Measurements from ENCODE around the gene TSR3. TPM values are rescaled to one million over a fixed set of nuclear protein-coding genes. Genes with fewer than 3 reads are reported as not detected.

TSR3 gene
- total and polyA plus RNA-seq, 5 donors = 49.6 to 58.5 (median 53.7) TPM

DNA sequence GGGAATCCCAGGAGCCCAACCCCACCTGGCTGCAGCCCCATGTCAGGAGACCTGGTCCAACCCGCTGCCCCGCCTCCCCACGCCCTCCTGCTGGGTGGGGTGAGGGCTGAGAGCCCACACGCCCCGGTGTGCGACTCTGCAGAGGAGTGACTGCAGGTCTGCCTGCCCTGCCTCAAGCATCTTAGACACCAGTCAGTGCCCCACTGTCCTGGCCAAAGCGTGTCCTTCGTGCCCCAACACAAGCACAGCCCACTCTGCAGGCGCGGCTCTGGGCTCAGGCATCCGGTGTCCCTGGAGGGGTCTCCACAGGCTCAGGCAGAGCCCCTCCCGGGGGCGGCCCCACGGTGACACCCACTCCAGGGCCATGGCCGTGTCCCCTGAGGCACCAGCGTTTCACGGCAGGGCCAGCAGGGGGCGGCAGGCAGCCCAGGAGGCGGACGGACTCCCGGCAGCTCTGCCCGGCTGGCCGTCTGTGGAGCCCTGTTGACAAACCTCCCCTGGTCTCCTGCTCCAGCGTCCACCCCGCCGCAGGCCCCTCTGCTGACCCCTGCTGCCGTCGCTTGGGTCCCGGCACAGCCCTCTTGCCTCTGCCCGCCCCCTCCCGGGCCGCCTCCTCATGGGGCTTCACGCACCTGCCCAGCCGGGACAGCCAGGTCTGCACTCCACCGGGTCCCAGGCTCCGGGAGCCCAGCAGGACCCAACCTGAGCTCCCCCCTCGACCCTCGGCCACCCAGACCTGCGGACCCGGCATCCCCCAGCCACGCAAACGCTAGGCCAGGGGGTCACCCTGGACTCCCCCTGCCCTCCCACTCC lies 50.8 kb downstream of the TSR3 start:
- Histone ChIP-seq H3K27me3 (ENCODE audit: control insufficient read depth, insufficient read depth) (no peaks in the 10 kb centered on the region), H3K4me3 (ENCODE audit: low read length) (no peak overlapping the region), H3K9me3 (ENCODE audit: control insufficient read depth, low read length) (no peaks in the 10 kb centered on the region), H3K27ac (ENCODE audit: low read length) (no peak overlapping the region), H3K4me1 (ENCODE audit: control insufficient read depth, insufficient read depth, low read length) (no peaks in the 10 kb centered on the region)
- ATAC-seq (peak; percentile 54 to 74), DNase-seq (peak; percentile 69 to 88 (median 86))
- intact Hi-C loops (cut with DNase I) = loop anchor here in 1 of 4 donors (10.0 kb wide), 1 partner anchor 114 kb away; the partner anchor contains the start of gene UNKL
- 11% methylated on average over 42 of the region's 42 CpGs for WGBS

DNA sequence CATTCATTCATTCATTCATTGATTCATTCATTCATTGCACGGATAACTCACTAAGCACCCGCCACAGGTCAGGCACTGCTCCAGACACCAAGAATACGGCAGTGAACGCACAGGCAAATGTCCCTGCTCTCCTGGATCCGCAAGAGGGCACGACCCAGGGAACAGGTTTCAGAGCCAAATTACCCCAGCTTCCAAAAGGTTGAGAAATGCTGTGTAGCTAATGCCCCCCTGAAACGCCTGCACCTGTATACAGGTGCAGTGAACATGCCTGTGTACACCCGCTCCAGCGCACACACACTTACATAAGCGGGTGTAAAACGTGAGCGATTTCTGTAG lies 51.8 kb downstream of the TSR3 start:
- intact Hi-C loops (cut with DNase I) = loop anchor here in 1 of 4 donors (10.0 kb wide), 1 partner anchor 115 kb away; the partner anchor contains the start of gene UNKL
- peak in 1 of 3 donors; percentile 19 for DNase-seq

More for the DNA sequence above, 51.8 kb downstream of the TSR3 start:
- Histone ChIP-seq H3K9me3 (ENCODE audit: control insufficient read depth, low read length) (no peaks in the 10 kb centered on the region), H3K4me1 (ENCODE audit: control insufficient read depth, insufficient read depth, low read length) (no peaks in the 10 kb centered on the region), H3K27me3 (ENCODE audit: control insufficient read depth, insufficient read depth) (no peaks in the 10 kb centered on the region), H3K27ac (ENCODE audit: low read length) (no peak overlapping the region), H3K4me3 (ENCODE audit: low read length) (no peak overlapping the region)
- WGBS = 82% methylated on average over 12 of the region's 12 CpGs
- no peak for ATAC-seq

Other genes with a start within 250 kb of the TSR3 start
- gene CACNA1H, start 198.8 kb downstream of the TSR3 start, total RNA-seq = 1 to 10 TPM; 4.2 to 7.8 (median 6.0) TPM
- 7.5 TPM for gene CACNA1H, start 198.8 kb downstream of the TSR3 start, polyA plus RNA-seq
- under 1 TPM in 1 of 4 donors, not detected in 3; 0.21 TPM for gene TPSG1, start 126.6 kb downstream of the TSR3 start, total RNA-seq
- not detected for gene TPSG1, start 126.6 kb downstream of the TSR3 start, polyA plus RNA-seq
- 1 to 10 TPM in 3 of 4 donors, not detected in 1; 3.7 to 7.1 (median 6.7) TPM for gene TPSB2, start 121.7 kb downstream of the TSR3 start, total RNA-seq
- gene TPSB2, start 121.7 kb downstream of the TSR3 start, polyA plus RNA-seq = 1.8 TPM
- gene TPSAB1, start 111.2 kb downstream of the TSR3 start, total RNA-seq = 1 to 10 TPM; 1.6 to 8.3 (median 4.7) TPM
- 1.2 TPM for gene TPSAB1, start 111.2 kb downstream of the TSR3 start, polyA plus RNA-seq
- under 1 TPM in 2 of 4 donors, not detected in 2; 0.26 to 0.85 TPM for gene TPSD1, start 95.8 kb downstream of the TSR3 start, total RNA-seq
- 0.16 TPM for gene TPSD1, start 95.8 kb downstream of the TSR3 start, polyA plus RNA-seq
- gene UBE2I, start 42.2 kb downstream of the TSR3 start, total RNA-seq = 10 to 100 TPM; 73.5 to 95.3 (median 87.8) TPM
- gene UBE2I, start 42.2 kb downstream of the TSR3 start, polyA plus RNA-seq = 76.5 TPM
- 1 to 10 TPM in 3 of 4 donors, under 1 TPM in 1; 0.53 to 2.7 (median 2.0) TPM for gene BAIAP3, start 18.2 kb downstream of the TSR3 start, total RNA-seq
- gene BAIAP3, start 18.2 kb downstream of the TSR3 start, polyA plus RNA-seq = 1.6 TPM
- 10 to 100 TPM; 39.7 to 45.3 (median 43.0) TPM for gene GNPTG, start 53 bp upstream of the TSR3 start, total RNA-seq
- 47.1 TPM for gene GNPTG, start 53 bp upstream of the TSR3 start, polyA plus RNA-seq
- 10 to 100 TPM in 3 of 4 donors, 1 to 10 TPM in 1; 6.3 to 16.4 (median 14.2) TPM for gene UNKL, start 62.8 kb upstream of the TSR3 start, total RNA-seq
- 8.7 TPM for gene UNKL, start 62.8 kb upstream of the TSR3 start, polyA plus RNA-seq
- gene UQCC4, start 68.9 kb upstream of the TSR3 start, total RNA-seq = 10 to 100 TPM in 3 of 4 donors, 1 to 10 TPM in 1; 9.5 to 12.1 (median 11.5) TPM
- 18.7 TPM for gene UQCC4, start 68.9 kb upstream of the TSR3 start, polyA plus RNA-seq
- gene PERCC1, start 79.2 kb upstream of the TSR3 start, total RNA-seq = under 1 TPM in 1 of 4 donors, not detected in 3; 0.26 TPM
- 0.18 TPM for gene PERCC1, start 79.2 kb upstream of the TSR3 start, polyA plus RNA-seq
- 1 to 10 TPM in 2 of 4 donors, under 1 TPM in 2; 0.39 to 1.8 (median 0.89) TPM for gene CCDC154, start 92.7 kb upstream of the TSR3 start, total RNA-seq
- 0.50 TPM for gene CCDC154, start 92.7 kb upstream of the TSR3 start, polyA plus RNA-seq
- 10 to 100 TPM; 32.9 to 54.8 (median 49.0) TPM for gene CLCN7, start 123.2 kb upstream of the TSR3 start, total RNA-seq
- gene CLCN7, start 123.2 kb upstream of the TSR3 start, polyA plus RNA-seq = 35.7 TPM
- under 1 TPM in 2 of 4 donors, not detected in 2; 0.18 to 0.28 TPM for gene PTX4, start 137.1 kb upstream of the TSR3 start, total RNA-seq
- gene PTX4, start 137.1 kb upstream of the TSR3 start, polyA plus RNA-seq = 0.09 TPM
- 10 to 100 TPM; 21.2 to 29.2 (median 23.2) TPM for gene TELO2, start 141.5 kb upstream of the TSR3 start, total RNA-seq
- 24.6 TPM for gene TELO2, start 141.5 kb upstream of the TSR3 start, polyA plus RNA-seq
- gene TMEM204, start 181.8 kb upstream of the TSR3 start, total RNA-seq = 10 to 100 TPM; 19.0 to 22.1 (median 20.9) TPM
- 32.2 TPM for gene TMEM204, start 181.8 kb upstream of the TSR3 start, polyA plus RNA-seq